PFSK-1 (cell line): ENCODE data around the gene ATP8B1.

Experiments
- FOXP2 ChIP-seq: optimal IDR thresholded peaks from 2 replicates; pipeline ENCODE3; 2011; ENCODE audit warnings: borderline replicate concordance, control low read depth, inconsistent platforms; ENCODE audit not compliant: insufficient read depth; ENCODE audit errors: extremely low read length, extremely low read depth
- POLR2AphosphoS5 ChIP-seq: IDR thresholded peaks from 2 replicates; pipeline ENCODE4 v1.6.1; 2012; ENCODE audit warnings: low read depth, mild to moderate bottlenecking, control low read depth, low read length, moderate library complexity
- SIN3A ChIP-seq: IDR thresholded peaks from 2 replicates; pipeline ENCODE4 v1.6.1; 2012; ENCODE audit warnings: mild to moderate bottlenecking, low read length, moderate library complexity, borderline replicate concordance; ENCODE audit not compliant: insufficient read depth
- TAF1 ChIP-seq: IDR thresholded peaks from 2 replicates; pipeline ENCODE4 v1.6.1; 2012; ENCODE audit warnings: low read length, control low read depth, borderline replicate concordance; ENCODE audit not compliant: insufficient read depth
- TF ChIP-seq, protein P1 (sequence below), 2 experiments: IDR thresholded peaks; 2 replicates each; pipeline versions ENCODE4 v1.6.1 to v1.8.0; 2011 to 2012; ENCODE audit warnings: low read depth in 2 of 2, low read length in 2 of 2, control low read depth in 1 of 2, inconsistent platforms in 1 of 2, mild to moderate bottlenecking in 1 of 2, moderate library complexity in 1 of 2; ENCODE audit not compliant: insufficient read depth in 1 of 2

ATP8B1 gene

DNA sequence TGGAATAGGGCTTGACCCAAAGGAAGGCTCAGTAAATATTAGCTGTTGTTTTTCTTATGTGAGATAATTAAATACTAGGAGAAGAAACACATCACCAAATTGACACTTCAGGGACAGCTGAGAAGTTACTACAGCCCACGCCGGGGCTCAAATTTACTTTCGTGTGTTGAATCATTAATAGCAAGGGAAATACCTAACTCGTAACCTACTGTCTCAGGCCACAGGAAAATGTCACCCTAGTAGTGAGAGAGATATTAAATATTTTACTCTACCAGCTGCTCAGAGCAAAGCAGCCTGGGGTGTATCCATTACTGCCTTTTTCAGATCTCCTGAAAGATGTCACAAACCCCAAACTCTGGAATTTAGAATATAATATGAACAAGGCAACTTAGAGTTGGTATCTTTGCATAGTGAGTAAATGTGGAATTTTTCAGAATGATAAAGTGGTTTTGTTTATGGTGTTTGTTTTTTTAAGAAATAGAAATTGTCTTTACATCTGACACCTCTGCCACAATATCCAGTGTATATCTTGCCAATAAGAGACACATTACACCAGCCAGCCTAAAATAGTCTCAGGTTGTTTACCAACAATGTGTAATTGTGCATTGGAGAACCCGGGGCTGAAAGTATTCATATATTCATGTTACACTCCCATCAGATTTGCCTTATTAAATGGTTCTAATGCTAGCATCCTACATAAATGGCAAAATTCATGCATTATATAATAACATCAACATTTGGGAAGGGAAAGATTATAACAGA, 48.4 kb downstream of the ATP8B1 start:
- no peak for TF ChIP-seq SIN3A
- TF ChIP-seq, protein P1, sequence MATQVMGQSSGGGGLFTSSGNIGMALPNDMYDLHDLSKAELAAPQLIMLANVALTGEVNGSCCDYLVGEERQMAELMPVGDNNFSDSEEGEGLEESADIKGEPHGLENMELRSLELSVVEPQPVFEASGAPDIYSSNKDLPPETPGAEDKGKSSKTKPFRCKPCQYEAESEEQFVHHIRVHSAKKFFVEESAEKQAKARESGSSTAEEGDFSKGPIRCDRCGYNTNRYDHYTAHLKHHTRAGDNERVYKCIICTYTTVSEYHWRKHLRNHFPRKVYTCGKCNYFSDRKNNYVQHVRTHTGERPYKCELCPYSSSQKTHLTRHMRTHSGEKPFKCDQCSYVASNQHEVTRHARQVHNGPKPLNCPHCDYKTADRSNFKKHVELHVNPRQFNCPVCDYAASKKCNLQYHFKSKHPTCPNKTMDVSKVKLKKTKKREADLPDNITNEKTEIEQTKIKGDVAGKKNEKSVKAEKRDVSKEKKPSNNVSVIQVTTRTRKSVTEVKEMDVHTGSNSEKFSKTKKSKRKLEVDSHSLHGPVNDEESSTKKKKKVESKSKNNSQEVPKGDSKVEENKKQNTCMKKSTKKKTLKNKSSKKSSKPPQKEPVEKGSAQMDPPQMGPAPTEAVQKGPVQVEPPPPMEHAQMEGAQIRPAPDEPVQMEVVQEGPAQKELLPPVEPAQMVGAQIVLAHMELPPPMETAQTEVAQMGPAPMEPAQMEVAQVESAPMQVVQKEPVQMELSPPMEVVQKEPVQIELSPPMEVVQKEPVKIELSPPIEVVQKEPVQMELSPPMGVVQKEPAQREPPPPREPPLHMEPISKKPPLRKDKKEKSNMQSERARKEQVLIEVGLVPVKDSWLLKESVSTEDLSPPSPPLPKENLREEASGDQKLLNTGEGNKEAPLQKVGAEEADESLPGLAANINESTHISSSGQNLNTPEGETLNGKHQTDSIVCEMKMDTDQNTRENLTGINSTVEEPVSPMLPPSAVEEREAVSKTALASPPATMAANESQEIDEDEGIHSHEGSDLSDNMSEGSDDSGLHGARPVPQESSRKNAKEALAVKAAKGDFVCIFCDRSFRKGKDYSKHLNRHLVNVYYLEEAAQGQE (IDR thresholded peaks at IDR 0.05; ENCODE audit: insufficient read depth in 1 of 2, low read depth in 2 of 2, low read length in 2 of 2): no peak

DNA sequence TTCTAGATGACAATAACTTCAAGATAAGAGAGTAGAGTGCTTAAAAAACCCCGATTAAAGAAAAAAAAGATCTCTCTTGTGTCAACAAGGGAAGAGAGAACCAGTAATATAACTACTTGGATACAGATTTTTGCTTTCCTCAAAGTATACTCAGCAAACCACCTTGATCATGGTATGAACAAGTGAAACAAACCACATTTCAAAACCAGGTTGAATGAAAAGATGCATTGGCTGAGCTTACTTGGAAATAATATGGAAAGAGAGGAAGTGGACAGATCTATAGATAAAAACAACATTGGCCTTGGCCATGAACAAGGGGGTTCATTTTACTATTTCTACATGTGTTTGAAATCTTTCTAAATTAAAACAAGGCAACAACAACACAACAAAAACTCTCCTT, 50.1 kb downstream of the ATP8B1 start:
- TF ChIP-seq SIN3A (no peak), TAF1 (no peak), POLR2AphosphoS5 (no peak), FOXP2 (no peak)
- TF ChIP-seq, protein P1 (IDR thresholded peaks at IDR 0.05; ENCODE audit: insufficient read depth in 1 of 2, low read depth in 2 of 2, low read length in 2 of 2): no peak

DNA sequence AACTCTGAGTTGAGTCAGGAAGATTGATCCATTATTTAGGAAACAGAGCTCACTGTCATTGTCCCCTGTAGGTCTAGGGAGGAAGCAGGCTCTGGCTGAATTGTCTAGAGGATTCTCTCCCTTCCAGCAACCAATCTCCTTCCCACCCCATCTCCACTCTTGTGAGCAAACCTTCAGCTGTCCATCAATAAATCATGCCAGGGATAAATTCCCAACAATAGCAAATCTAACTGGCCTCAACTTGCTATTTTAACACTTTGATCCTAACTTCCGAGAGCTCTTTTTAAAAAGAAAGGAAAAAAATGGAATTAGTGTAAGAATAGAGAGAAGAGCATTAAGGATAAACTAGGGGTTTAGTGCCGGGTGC, 53.5 kb downstream of the ATP8B1 start:
- TF ChIP-seq, protein P1 (IDR thresholded peaks at IDR 0.05; ENCODE audit: insufficient read depth in 1 of 2, low read depth in 2 of 2, low read length in 2 of 2): no peak
- TF ChIP-seq TAF1: no peak
- no peak for TF ChIP-seq FOXP2
- no peak for TF ChIP-seq SIN3A
- no peak for TF ChIP-seq POLR2AphosphoS5

DNA sequence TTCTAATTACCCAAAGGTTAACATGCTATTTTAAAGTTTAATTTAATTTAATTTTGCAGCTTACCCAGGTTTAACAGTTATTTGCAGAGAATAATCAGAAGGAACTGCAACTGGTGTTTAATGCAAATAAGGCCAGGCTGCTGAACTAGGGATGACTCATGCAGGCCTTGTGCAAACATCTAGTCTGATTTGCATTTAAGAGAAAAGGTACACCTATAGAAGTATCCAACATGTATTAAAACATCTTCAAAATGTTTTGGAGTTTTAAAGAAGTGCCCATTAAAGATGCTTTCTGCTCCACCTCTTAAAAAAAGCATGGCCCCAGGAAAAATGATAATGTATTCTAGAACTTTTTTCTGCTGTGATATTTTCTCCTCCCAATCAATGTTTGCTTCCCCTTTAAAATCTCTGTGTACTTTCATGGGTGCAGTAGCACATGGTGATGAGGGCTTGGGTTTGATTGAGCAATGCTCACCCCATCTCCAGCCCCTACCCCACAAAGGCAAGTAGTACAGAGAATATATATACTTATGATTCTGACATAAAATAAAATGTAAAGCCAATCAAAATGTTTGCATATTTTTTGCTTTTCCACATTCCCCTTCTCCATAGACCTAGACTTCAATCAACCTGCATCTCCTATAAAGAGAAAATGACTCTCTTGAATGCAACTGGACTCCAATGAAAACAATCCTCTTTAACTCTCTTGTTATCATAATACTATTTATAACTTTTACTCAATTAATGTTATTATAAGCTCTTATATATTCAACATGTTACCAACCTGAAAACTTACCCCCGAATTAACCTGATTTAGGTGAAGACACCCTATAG, 54.1 kb downstream of the ATP8B1 start:
- TF ChIP-seq POLR2AphosphoS5 (no peak), SIN3A (no peak), FOXP2 (no peak), TAF1 (no peak)
- TF ChIP-seq, protein P1 (IDR thresholded peaks at IDR 0.05; ENCODE audit: insufficient read depth in 1 of 2, low read depth in 2 of 2, low read length in 2 of 2): no peak
